Epidermal melanocyte (primary cell): ENCODE results near the gene EDN3.

Experiments used
- DNase-seq: peaks from one replicate; pipeline ENCODE4 v3.0.0; 2011; ENCODE audit warnings: low spot score; ENCODE audit not compliant: insufficient read length

Gene EDN3

GRCh38 chr20:59300333-59301081, at the start of gene EDN3:
Gene EDN3 (plus strand): TSS chr20:59300611. CDS start chr20:59300813, 202 bp downstream.
- DNase-seq, result no peak

- DNase-seq, result no peak
These were observed 47.1 kb upstream of the EDN3 start for GRCh38 chr20:59253325-59253724.

GRCh38 chr20:59253779-59254319, 46.6 kb upstream of the EDN3 start:
- DNase-seq, result no peak

GRCh38 chr20:59255256-59255655, 45.2 kb upstream of the EDN3 start:
- DNase-seq, result no peak

GRCh38 chr20:59258221-59258621, 42.2 kb upstream of the EDN3 start:
- no peak for DNase-seq

DNA sequence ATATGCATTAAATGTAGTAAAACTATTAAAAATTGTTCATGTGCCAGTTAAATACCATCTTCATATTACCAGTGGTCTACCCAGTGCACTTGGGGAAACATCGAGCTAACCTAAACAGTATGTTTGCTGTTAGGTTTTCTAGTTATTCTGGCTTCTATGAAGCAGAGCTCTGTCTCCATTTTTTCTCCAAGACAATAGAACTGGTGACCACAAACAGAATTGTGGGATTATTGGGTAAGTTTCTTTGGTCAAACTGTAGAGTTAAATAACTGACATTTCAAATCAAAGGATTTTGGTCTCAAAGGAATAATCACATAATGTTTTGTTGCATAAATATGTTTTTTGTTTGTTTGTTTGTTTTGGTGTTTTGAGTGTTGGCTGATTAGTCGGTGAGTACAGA, 40.5 kb upstream of the EDN3 start:
- no peak for DNase-seq

DNA sequence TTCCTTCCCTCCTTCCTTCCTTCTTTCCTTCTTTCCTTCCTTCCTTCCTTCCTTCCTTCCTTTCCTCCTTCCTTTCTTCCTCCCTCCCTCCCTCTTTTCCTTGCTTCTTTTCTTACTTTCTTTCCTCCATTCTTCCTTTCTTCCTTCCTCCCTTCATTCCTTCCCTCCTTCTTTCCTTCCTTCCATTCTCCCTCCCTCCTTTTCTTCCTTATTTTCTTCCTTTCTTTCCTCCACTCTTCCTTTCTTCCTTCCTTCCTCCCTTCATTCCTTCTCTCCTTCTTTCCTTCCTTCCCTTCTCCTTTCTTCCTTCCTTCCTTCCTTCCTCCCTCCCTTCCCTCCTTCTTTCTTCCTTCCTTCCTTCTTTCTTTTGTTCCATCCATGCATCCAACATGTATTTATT, 35.1 kb upstream of the EDN3 start:
- DNase-seq, result no peak

- no peak for DNase-seq
These were observed 31.5 kb upstream of the EDN3 start for GRCh38 chr20:59268870-59269269.

DNA sequence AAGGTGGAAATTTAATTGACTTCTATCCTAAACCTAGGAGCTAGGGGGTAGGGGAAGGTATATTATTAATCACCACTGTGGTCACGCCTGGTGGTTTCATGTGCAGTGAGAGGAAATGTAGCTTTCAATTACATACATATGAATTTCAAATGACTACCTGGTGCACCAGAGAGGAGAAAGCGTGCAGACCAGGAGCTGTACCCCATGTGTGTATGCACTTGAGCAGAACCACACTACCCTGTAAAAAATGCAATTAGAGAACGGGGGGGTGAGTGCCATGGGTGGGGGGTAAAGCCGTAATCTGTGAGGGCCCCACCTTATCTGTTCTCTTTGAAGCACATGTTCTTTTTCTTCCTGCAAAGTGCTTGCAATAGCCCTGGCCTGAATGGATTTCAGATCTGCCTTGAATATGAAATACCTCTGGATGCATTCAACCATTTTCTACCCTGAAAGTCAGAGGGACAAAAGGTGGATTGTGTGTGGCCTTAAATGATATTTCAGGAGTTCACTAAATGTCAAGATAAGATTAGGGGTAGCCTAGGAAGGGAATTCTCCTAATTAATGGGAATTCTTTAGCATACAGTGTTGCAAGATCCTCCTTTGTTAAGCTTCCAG, 30.9 kb upstream of the EDN3 start:
- DNase-seq, result no peak

GRCh38 chr20:59270380-59270779, 30.0 kb upstream of the EDN3 start:
- DNase-seq, result no peak

GRCh38 chr20:59273739-59274357, 26.6 kb upstream of the EDN3 start:
- no peak for DNase-seq

DNA sequence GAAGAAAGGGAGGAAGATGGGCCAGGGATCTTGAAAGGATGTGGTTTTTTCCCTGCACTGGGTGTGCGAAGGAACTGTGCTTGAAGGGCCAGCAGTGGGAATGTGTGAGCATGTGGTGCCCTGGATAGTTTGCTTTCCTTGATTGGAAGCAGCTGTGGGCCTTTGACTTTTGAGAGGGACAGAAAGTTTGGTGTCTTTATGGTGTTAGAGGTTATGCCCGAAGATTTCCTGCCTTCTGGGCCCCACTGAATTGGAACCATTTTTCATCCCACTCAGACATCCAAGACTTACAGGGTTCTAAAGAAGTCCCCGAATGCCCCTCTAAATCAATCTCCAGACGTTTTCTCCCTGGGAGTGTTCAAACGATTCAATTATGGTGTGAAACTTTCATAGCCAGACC, 23.5 kb upstream of the EDN3 start:
- no peak for DNase-seq

- DNase-seq, result no peak
These were observed 15.9 kb upstream of the EDN3 start for GRCh38 chr20:59284470-59284869.

- no peak for DNase-seq
These were observed 10.4 kb upstream of the EDN3 start for GRCh38 chr20:59289994-59290393.

- no peak for DNase-seq
These were observed 8.5 kb upstream of the EDN3 start for GRCh38 chr20:59291740-59292383.

GRCh38 chr20:59295531-59295930, 4.9 kb upstream of the EDN3 start:
- DNase-seq, result no peak

- no peak for DNase-seq
These were observed 2.7 kb upstream of the EDN3 start for GRCh38 chr20:59297686-59298085.

DNA sequence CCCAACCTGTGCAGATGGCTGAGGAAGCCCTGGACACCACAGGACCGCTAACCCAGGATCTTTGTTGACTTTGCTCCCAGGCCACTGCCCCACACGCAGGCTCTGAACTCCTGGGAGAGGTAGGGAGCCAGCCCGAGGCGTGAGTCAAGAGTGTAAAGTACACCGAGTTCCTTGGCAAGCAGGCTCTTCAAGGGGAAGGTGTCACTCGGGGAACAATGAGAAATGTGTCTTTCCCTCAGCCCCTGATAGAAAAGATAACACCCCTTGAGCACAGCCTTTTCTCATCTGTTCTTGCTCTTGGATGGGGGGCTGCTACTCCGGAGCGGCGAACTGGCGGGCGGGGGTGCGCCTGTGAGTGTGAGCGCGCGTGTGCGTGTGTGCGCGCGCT, 472 bp upstream of the EDN3 start:
- no peak for DNase-seq

DNA sequence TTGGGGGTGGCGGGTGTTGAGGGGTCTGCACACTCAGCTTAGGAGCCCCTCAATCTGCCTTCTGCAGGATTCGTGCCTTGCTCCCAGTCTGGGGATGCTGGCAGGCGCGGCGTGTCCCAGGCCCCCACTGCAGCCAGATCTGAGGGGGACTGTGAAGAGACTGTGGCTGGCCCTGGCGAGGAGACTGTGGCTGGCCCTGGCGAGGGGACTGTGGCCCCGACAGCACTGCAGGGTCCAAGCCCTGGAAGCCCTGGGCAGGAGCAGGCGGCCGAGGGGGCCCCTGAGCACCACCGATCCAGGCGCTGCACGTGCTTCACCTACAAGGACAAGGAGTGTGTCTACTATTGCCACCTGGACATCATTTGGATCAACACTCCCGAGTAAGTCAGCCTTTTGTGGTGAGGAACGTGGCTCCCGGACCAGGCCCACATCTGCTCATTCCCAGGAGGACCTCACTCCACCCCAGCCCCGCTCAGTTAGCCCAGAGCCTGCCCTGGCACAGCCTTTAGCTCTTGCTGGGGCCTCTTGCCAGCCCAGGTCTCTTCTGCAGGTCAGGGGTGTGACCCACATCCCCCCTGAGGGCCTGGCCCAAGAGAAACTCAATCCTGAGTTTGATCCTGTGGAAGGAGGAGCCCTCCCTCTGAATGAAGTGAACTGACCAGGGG, 1.1 kb downstream of the EDN3 start:
- no peak for DNase-seq

- DNase-seq, result no peak
These were observed 5.7 kb downstream of the EDN3 start for GRCh38 chr20:59305908-59306655.

GRCh38 chr20:59307270-59307669, 6.9 kb downstream of the EDN3 start:
- DNase-seq, result no peak
